Glutamatergic neuron (in vitro differentiated cells): ENCODE data around the gene CUL2. TPM values are rescaled to one million over a fixed set of nuclear protein-coding genes. Genes with fewer than 3 reads are reported as not detected.

Experiments used
- DNase-seq: peaks from one replicate; pipeline ENCODE4 v3.0.0; 2022
- H3K27ac Mint-ChIP-seq: one replicate; pipeline ENCODE4 v1.8.0; 2020; ENCODE audit warnings: mild to moderate bottlenecking, mixed read lengths, inconsistent platforms; ENCODE audit not compliant: unreplicated experiment
- H3K27me3 Mint-ChIP-seq: one replicate; pipeline ENCODE4 v1.8.0; 2020; ENCODE audit warnings: mild to moderate bottlenecking, moderate library complexity, mixed read lengths, inconsistent platforms; ENCODE audit not compliant: unreplicated experiment
- H3K36me3 Mint-ChIP-seq: one replicate; pipeline ENCODE4 v1.8.0; 2020; ENCODE audit warnings: mild to moderate bottlenecking, mixed read lengths, inconsistent platforms; ENCODE audit not compliant: unreplicated experiment
- H3K4me1 Mint-ChIP-seq: one replicate; pipeline ENCODE4 v1.8.0; 2020; ENCODE audit warnings: mild to moderate bottlenecking, low read depth, mixed read lengths, inconsistent platforms; ENCODE audit not compliant: unreplicated experiment
- H3K4me3 Mint-ChIP-seq: one replicate; pipeline ENCODE4 v1.8.0; 2020; ENCODE audit warnings: mild to moderate bottlenecking, mixed read lengths, inconsistent platforms; ENCODE audit not compliant: unreplicated experiment
- H3K9me3 Mint-ChIP-seq: one replicate; pipeline ENCODE4 v1.8.0; 2020; ENCODE audit warnings: mild to moderate bottlenecking, moderate library complexity, mixed read lengths, inconsistent platforms; ENCODE audit not compliant: unreplicated experiment
- CTCF ChIP-seq: fragments of 200-600 bp; sonication (generic); IDR thresholded peaks from one replicate; pipeline ENCODE4 v1.5.0; 2021; ENCODE audit not compliant: partially characterized antibody, unreplicated experiment
- total RNA-seq: library from RNA; stranded (reverse); fragmentation: NEBNext Ultra II Directional; extraction: Animal tissue kit (Norgen Biotek cat#: 25700); gene quantifications from one replicate; pipeline ENCODE4 v1.2.1, GENCODE V29; 2021; ENCODE audit not compliant: unreplicated experiment

CUL2 gene
- total RNA-seq, 1 donor from 2014 or later: 45.5 TPM

- H3K27ac Mint-ChIP-seq: no peak overlapping the region
- H3K9me3 Mint-ChIP-seq: no peaks in the 10 kb centered on the region
- no peaks in the 10 kb centered on the region for H3K27me3 Mint-ChIP-seq
- H3K4me3 Mint-ChIP-seq: no peak overlapping the region
- H3K4me1 Mint-ChIP-seq: no peaks in the 10 kb centered on the region
- no peak for DNase-seq
- H3K36me3 Mint-ChIP-seq: peaks cover 14% of the 10 kb centered on the region
- TF ChIP-seq CTCF: no peak
Observed at GRCh38 chr10:34988397-34989067, 101.6 kb downstream of the CUL2 start.

GRCh38 chr10:34985823-34986222 lies 104.3 kb downstream of the CUL2 start:
- DNase-seq: no peak
- no peak for TF ChIP-seq CTCF
- no peak overlapping the region for H3K27ac Mint-ChIP-seq
- peaks cover 14% of the 10 kb centered on the region for H3K36me3 Mint-ChIP-seq
- no peak overlapping the region for H3K4me3 Mint-ChIP-seq
- H3K9me3 Mint-ChIP-seq: peaks cover 3% of the 10 kb centered on the region
- H3K27me3 Mint-ChIP-seq: no peaks in the 10 kb centered on the region
- no peaks in the 10 kb centered on the region for H3K4me1 Mint-ChIP-seq

GRCh38 chr10:34985146-34985545 lies 105.0 kb downstream of the CUL2 start:
- TF ChIP-seq CTCF: no peak
- no peak for DNase-seq
- Mint-ChIP-seq H3K4me3 (no peak overlapping the region), H3K4me1 (no peaks in the 10 kb centered on the region), H3K36me3 (peaks cover 14% of the 10 kb centered on the region), H3K27me3 (no peaks in the 10 kb centered on the region), H3K9me3 (peaks cover 3% of the 10 kb centered on the region), H3K27ac (no peak overlapping the region)

- no peak overlapping the region for H3K27ac Mint-ChIP-seq
- peaks cover 7% of the 10 kb centered on the region for H3K9me3 Mint-ChIP-seq
- H3K36me3 Mint-ChIP-seq: peaks cover 14% of the 10 kb centered on the region
- no peaks in the 10 kb centered on the region for H3K27me3 Mint-ChIP-seq
- H3K4me1 Mint-ChIP-seq: no peaks in the 10 kb centered on the region
- no peak overlapping the region for H3K4me3 Mint-ChIP-seq
- no peak for DNase-seq
- no peak for TF ChIP-seq CTCF
Observed at GRCh38 chr10:34981844-34982243, 108.3 kb downstream of the CUL2 start.

GRCh38 chr10:34979938-34980337 lies 110.2 kb downstream of the CUL2 start:
- H3K4me1 Mint-ChIP-seq: no peaks in the 10 kb centered on the region
- no peaks in the 10 kb centered on the region for H3K27me3 Mint-ChIP-seq
- DNase-seq: no peak
- H3K4me3 Mint-ChIP-seq: no peak overlapping the region
- peaks cover 11% of the 10 kb centered on the region for H3K9me3 Mint-ChIP-seq
- H3K27ac Mint-ChIP-seq: no peak overlapping the region
- no peak for TF ChIP-seq CTCF
- H3K36me3 Mint-ChIP-seq: peaks cover 13% of the 10 kb centered on the region
